ENCODE data around the gene PUM2. TPM values are rescaled to one million over a fixed set of nuclear protein-coding genes. Genes with fewer than 3 reads are reported as not detected.

The PUM2 gene
- total RNA-seq, 4 donors from 2014 or later: 61.2 to 88.3 (median 74.8) TPM

DNA sequence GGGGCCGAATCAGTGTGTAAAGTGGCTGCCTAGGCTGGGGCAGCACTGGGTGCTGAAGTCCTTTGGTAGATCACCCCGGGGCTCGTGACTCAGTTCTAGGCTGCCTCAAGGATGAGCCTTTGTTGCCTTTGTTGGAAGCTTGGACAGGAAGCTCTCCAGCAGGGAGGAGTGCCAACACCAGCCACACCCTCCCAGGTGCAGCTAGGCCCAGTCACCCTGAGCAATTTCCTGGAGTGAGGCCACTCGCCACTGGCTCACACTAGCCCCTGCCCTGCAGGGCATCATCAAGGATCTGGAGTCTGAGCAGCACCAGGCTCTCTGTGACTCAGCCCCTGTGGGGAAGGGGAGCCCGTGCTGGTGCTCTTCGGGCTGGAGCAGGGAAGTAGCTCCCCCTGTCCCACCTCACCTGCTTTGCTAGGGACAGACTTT is 119.0 kb downstream of the PUM2 start:
- Histone ChIP-seq H3K36me3 (no peaks in the 10 kb centered on the region), H3K4me3 (no peak overlapping the region), H3K27ac (peak overlapping the region in 3 of 4 donors; percentile 64 to 88 (median 84)), H3K27me3 (no peaks in the 10 kb centered on the region), H3K9me3 (no peaks in the 10 kb centered on the region), H3K4me1 (peaks cover 0 to 17% (median 0%) of the 10 kb centered on the region in 4 donors)
- DNase-seq: peak in 2 of 3 donors; percentile 90 to 92
- TF ChIP-seq, protein P1, sequence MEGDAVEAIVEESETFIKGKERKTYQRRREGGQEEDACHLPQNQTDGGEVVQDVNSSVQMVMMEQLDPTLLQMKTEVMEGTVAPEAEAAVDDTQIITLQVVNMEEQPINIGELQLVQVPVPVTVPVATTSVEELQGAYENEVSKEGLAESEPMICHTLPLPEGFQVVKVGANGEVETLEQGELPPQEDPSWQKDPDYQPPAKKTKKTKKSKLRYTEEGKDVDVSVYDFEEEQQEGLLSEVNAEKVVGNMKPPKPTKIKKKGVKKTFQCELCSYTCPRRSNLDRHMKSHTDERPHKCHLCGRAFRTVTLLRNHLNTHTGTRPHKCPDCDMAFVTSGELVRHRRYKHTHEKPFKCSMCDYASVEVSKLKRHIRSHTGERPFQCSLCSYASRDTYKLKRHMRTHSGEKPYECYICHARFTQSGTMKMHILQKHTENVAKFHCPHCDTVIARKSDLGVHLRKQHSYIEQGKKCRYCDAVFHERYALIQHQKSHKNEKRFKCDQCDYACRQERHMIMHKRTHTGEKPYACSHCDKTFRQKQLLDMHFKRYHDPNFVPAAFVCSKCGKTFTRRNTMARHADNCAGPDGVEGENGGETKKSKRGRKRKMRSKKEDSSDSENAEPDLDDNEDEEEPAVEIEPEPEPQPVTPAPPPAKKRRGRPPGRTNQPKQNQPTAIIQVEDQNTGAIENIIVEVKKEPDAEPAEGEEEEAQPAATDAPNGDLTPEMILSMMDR (IDR thresholded peaks at IDR 0.05): peak in 1 of 6 experiments; percentile 13
- peak; percentile 37 to 78 for TF ChIP-seq POLR2A (IDR thresholded peaks at IDR 0.05)

DNA sequence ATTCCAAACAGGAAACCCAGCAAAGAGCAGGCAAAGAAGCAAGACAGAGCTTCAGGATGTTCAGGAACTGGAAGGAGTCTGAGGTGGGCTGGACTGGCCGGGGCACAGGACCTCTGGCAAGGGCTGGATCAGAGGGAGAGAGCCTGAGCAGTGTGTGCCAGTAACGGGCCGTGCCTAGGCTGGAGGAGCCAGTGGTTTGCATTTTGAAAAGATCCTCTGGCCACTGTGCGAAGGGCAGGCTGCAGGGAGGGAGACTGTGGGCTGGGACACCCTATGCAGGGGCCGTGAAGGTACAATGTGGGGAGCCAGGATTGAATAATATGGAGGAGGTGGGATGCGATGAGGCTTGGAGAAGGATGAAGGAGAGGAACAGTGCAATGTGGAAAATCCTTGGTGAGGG is 119.5 kb downstream of the PUM2 start:
- DNase-seq: no peak
- Histone ChIP-seq H3K4me3 (no peak overlapping the region), H3K4me1 (peaks cover 0 to 15% (median 0%) of the 10 kb centered on the region in 4 donors), H3K9me3 (no peaks in the 10 kb centered on the region), H3K27me3 (no peaks in the 10 kb centered on the region), H3K36me3 (no peaks in the 10 kb centered on the region), H3K27ac (peak overlapping the region in 3 of 4 donors; percentile 64 to 88 (median 84))
- TF ChIP-seq POLR2A (IDR thresholded peaks at IDR 0.05): no peak
- TF ChIP-seq, protein P1 (IDR thresholded peaks at IDR 0.05): no peak

DNA sequence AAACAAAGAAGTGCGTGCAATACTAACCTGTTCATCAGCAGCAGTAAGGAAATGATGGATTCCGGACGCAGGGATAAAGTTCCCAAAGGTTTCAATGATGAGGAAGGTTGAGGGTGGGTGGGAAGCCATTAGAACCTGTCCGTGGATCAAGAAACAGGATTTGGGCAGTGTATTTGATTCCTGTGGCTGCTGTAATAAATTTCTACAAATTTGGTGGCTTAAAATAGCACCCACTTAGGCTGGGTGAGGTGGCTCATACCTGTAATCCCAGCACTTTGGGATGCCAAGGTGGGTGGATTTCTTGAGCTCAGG is 120.6 kb downstream of the PUM2 start:
- Histone ChIP-seq H3K4me1 (peaks cover 0 to 20% (median 3%) of the 10 kb centered on the region in 4 donors), H3K36me3 (no peaks in the 10 kb centered on the region), H3K27me3 (no peaks in the 10 kb centered on the region), H3K27ac (no peak overlapping the region), H3K4me3 (no peak overlapping the region), H3K9me3 (no peaks in the 10 kb centered on the region)
- TF ChIP-seq, protein P1 (IDR thresholded peaks at IDR 0.05): no peak
- no peak for TF ChIP-seq POLR2A (IDR thresholded peaks at IDR 0.05)
- DNase-seq: no peak

DNA sequence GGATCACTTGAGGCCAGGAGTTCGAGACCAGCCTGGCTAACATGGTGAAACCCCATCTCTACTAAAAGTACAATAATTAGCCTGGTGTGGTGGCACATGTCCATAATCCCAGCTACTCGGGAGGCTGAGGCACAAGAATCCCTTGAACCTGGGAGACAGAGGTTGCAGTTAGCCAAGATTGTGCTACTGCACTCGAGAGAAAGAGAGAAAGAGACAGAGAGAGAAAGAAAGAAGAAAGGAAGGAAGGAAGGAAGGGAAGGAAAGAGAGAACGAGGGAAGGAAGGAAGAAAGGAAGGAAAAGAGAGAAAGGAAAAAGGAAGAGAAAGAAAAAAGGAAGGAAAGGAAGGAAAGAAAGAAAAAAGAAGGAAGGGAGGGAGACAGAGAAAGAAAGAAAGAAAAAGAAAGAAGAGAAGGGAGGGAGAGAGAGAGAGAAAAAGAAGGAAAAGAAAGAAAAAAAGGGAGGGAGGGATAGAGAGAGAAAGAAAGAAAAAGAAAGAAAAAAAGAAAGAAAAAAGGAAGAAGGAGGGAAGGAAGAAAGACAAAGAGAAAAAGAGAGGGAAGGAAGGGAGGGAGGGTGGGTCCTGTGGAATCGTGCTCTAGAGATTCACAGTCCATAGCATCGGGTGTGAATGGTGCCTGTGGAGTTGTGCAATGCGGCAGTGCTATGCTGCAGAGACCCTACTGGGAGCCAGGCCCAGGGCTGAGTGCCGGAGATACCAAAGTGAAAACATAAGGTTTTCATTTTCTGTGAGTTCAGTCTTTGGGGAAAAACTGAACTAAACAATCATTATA is 121.1 kb downstream of the PUM2 start:
- no peak overlapping the region for H3K4me3 ChIP-seq
- H3K9me3 ChIP-seq: no peaks in the 10 kb centered on the region
- H3K36me3 ChIP-seq: no peaks in the 10 kb centered on the region
- H3K4me1 ChIP-seq: peaks cover 0 to 20% (median 5%) of the 10 kb centered on the region in 4 donors
- no peak for DNase-seq
- H3K27ac ChIP-seq: no peak overlapping the region
- no peaks in the 10 kb centered on the region for H3K27me3 ChIP-seq
- TF ChIP-seq POLR2A (IDR thresholded peaks at IDR 0.05): no peak
- TF ChIP-seq, protein P1 (IDR thresholded peaks at IDR 0.05): no peak

DNA sequence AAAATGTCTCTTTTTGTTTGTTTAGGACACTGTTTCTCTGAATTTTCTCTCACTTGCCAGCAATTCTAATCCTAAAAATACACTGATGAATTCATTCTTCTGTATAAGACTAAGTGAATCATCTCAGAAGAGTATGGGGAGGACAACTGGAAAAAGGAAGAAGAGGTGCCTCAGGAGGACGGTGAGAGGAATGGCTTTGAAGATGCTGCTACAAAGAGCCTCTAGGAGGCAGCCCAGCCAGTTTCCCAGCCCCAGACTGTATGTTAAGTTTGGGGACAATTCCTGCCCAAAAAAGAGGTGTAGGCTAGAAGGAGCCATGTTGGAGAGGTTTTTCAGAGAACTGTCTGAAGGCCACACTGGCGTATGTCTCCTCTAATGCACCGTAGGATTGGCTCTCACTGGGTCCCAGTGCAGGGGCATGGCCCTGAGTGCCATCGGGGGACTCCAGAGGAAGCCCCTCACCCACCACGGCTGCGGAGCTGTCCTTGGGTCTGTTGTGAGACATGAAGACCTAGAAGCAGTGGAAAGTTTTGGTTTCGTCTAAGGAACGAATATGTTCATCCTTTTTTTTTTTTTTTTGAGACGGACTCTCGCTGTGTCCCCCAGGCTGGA is 122.6 kb downstream of the PUM2 start:
- Histone ChIP-seq H3K27ac (no peak overlapping the region), H3K4me3 (no peak overlapping the region), H3K27me3 (no peaks in the 10 kb centered on the region), H3K36me3 (no peaks in the 10 kb centered on the region), H3K9me3 (no peaks in the 10 kb centered on the region), H3K4me1 (peaks cover 0 to 27% (median 11%) of the 10 kb centered on the region in 4 donors)
- DNase-seq: no peak
- TF ChIP-seq, protein P1 (IDR thresholded peaks at IDR 0.05): no peak
- TF ChIP-seq POLR2A (IDR thresholded peaks at IDR 0.05): no peak
